Activated CD4-positive, alpha-beta T cell treated with anti-CD3 and anti-CD28 coated beads for 48 hours (primary cell): ENCODE results near the gene ISG20.
"Not testable (repeated sequence)": the region's sequence is repeated elsewhere in the genome, so short reads cannot be mapped to it uniquely, and the experiment has no call there.

Source experiments
- DNase-seq: peaks from one replicate; pipeline ENCODE4 v3.0.0-alpha.2; 2020

ISG20 gene

GRCh38 chr15:88619796-88620195 is 19.0 kb upstream of the ISG20 start:
- no peak for DNase-seq

- peak; percentile 96 for DNase-seq
These were observed 17.6 kb upstream of the ISG20 start, which contains the start of gene AEN for GRCh38 chr15:88620995-88621772. Gene AEN, plus strand, starts transcription at chr15:88621340. Its CDS starts 4,870 bp downstream, at chr15:88626210.

GRCh38 chr15:88621789-88622604 is 16.8 kb upstream of the ISG20 start:
- peak; percentile 65 for DNase-seq

GRCh38 chr15:88622605-88622975 is 16.2 kb upstream of the ISG20 start:
- DNase-seq = no peak

- DNase-seq = peak; percentile 83
These were observed 15.8 kb upstream of the ISG20 start for GRCh38 chr15:88623061-88623460.

GRCh38 chr15:88623632-88624031 is 15.2 kb upstream of the ISG20 start:
- DNase-seq = no peak

GRCh38 chr15:88624156-88624970 is 14.5 kb upstream of the ISG20 start:
- peak; percentile 43 for DNase-seq

- no peak for DNase-seq
These were observed 13.8 kb upstream of the ISG20 start for GRCh38 chr15:88624971-88625490.

- DNase-seq = no peak
These were observed 12.7 kb upstream of the ISG20 start for GRCh38 chr15:88625943-88626741.

- DNase-seq = peak; percentile 68
These were observed 11.4 kb upstream of the ISG20 start for GRCh38 chr15:88627463-88627862.

- no peak for DNase-seq
These were observed 10.7 kb upstream of the ISG20 start for GRCh38 chr15:88628018-88628654.

- no peak for DNase-seq
These were observed 9.7 kb upstream of the ISG20 start for GRCh38 chr15:88629071-88629470.

- no peak for DNase-seq
These were observed 8.6 kb upstream of the ISG20 start for GRCh38 chr15:88630141-88630721.

GRCh38 chr15:88630798-88631463 is 7.9 kb upstream of the ISG20 start:
- DNase-seq = no peak

- DNase-seq = no peak
These were observed 7.3 kb upstream of the ISG20 start for GRCh38 chr15:88631464-88632028.

GRCh38 chr15:88632797-88633196 is 6.0 kb upstream of the ISG20 start:
- not testable (repeated sequence) for DNase-seq

GRCh38 chr15:88634449-88634848 is 4.4 kb upstream of the ISG20 start:
- no peak for DNase-seq

GRCh38 chr15:88635318-88635717 is 3.5 kb upstream of the ISG20 start:
- peak; percentile 44 for DNase-seq

- peak; percentile 67 for DNase-seq
These were observed 2.8 kb upstream of the ISG20 start for GRCh38 chr15:88636050-88636449.

GRCh38 chr15:88636654-88637053 is 2.2 kb upstream of the ISG20 start:
- DNase-seq = no peak
